GM21576 (cell line): Measurements from ENCODE around the gene R3HDM1.
A peak's percentile ranks its signal among the peaks of the same experiment; 100 is the strongest.
"Not testable (repeated sequence)": the region's sequence is repeated elsewhere in the genome, so short reads cannot be mapped to it uniquely, and the experiment has no call there.

Experiments used
- ATAC-seq: cut with Tn5 transposase; IDR thresholded peaks from one replicate; pipeline ENCODE4 v1.9.1; 2021; ENCODE audit warnings: mild to moderate bottlenecking, moderate library complexity; ENCODE audit not compliant: unreplicated experiment

The R3HDM1 gene

GRCh38 chr2:135637456-135638087, 106.3 kb downstream of the R3HDM1 start:
- ATAC-seq = no peak

- ATAC-seq = no peak
These were observed 107.5 kb downstream of the R3HDM1 start for GRCh38 chr2:135638825-135639224.

GRCh38 chr2:135641156-135642068, 110.1 kb downstream of the R3HDM1 start:
- no peak for ATAC-seq

GRCh38 chr2:135647836-135648579, 116.7 kb downstream of the R3HDM1 start:
- no peak for ATAC-seq

- no peak for ATAC-seq
These were observed 119.4 kb downstream of the R3HDM1 start for GRCh38 chr2:135650721-135651120.

- ATAC-seq = no peak
These were observed 120.4 kb downstream of the R3HDM1 start for GRCh38 chr2:135651717-135652116.

GRCh38 chr2:135654239-135654638, 123.0 kb downstream of the R3HDM1 start:
- ATAC-seq = not testable (repeated sequence)

- ATAC-seq = no peak
These were observed 126.7 kb downstream of the R3HDM1 start for GRCh38 chr2:135657806-135658582.

GRCh38 chr2:135662088-135662487, 130.8 kb downstream of the R3HDM1 start:
- no peak for ATAC-seq

GRCh38 chr2:135663148-135663700, 131.9 kb downstream of the R3HDM1 start:
- ATAC-seq = no peak

GRCh38 chr2:135664623-135665068, 133.4 kb downstream of the R3HDM1 start:
- peak; percentile 85 for ATAC-seq

GRCh38 chr2:135667045-135667444, 135.8 kb downstream of the R3HDM1 start:
- no peak for ATAC-seq

GRCh38 chr2:135674453-135674852, 143.2 kb downstream of the R3HDM1 start:
- no peak for ATAC-seq

- no peak for ATAC-seq
These were observed 144.7 kb downstream of the R3HDM1 start for GRCh38 chr2:135676031-135676430.

- ATAC-seq = no peak
These were observed 147.8 kb downstream of the R3HDM1 start for GRCh38 chr2:135679125-135679524.

- no peak for ATAC-seq
These were observed 154.1 kb downstream of the R3HDM1 start for GRCh38 chr2:135685361-135685760.

- no peak for ATAC-seq
These were observed 157.7 kb downstream of the R3HDM1 start for GRCh38 chr2:135688978-135689377.

GRCh38 chr2:135689679-135690078, 158.4 kb downstream of the R3HDM1 start:
- no peak for ATAC-seq

GRCh38 chr2:135694711-135695110, 163.4 kb downstream of the R3HDM1 start:
- ATAC-seq = no peak

GRCh38 chr2:135698838-135699237, 167.6 kb downstream of the R3HDM1 start:
- no peak for ATAC-seq
